ENCODE results near the gene STARD10. TPM values are rescaled to one million over a fixed set of nuclear protein-coding genes. Genes with fewer than 3 reads are reported as not detected.

The STARD10 gene
- total RNA-seq, 2 donors from 2014 or later, result 20.4 to 22.1 TPM

DNA sequence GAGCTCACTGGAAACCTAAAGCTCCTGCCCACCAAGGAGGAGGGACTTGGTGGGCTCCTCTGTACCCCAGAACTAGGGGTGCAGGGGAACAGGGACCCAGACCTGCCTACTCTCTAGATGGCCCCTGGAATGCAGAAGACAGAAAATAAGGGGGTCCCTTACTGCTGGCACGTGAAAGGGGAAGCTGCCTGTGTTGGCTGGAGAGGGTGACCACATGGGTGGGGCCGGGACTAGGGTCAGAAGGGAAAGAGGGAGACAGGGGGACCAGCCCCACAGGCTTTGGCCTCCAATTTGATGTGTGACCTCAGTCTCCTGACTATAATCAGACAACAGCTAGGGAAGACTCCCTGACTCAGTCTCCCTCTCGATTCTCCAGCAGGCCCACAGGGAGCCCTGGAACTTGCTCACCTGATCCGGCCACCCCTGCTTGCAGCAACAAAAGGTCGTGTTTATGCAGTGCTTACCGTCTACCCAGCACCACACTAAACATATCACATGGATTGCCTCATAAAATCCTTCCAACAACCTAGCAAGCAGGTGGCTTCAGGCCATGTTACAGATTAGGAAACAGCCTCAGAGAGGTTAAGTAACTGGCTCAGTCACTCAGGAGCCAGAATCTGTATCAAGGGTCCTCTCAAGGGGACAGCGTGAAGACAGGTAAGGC, 51.9 kb downstream of the STARD10 start:
- DNase-seq (ENCODE audit: low spot score), result no peak
- intact Hi-C loops (cut with DNase I), result no loop called here

DNA sequence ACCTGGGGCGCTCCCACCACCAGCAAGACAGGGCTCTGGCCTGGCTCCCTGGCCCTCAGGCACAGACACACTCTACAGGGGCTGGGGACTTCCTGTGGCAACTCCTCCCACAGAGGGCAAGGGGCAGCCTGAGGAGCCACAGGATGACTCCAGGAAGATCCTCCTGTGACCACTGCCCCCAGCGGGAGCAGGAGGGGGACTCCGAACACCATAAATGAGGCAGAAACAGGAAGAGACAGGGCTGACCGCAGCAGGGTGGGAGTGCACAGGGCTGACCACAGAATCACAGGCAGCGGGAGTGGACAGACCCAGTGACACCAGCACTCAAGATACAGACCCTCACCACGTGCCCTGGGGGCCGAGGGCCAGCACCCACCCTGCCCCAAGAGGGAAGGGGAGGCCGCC, 52.4 kb downstream of the STARD10 start:
- no peak for DNase-seq (ENCODE audit: low spot score)
- intact Hi-C loops (cut with DNase I), result no loop called here

DNA sequence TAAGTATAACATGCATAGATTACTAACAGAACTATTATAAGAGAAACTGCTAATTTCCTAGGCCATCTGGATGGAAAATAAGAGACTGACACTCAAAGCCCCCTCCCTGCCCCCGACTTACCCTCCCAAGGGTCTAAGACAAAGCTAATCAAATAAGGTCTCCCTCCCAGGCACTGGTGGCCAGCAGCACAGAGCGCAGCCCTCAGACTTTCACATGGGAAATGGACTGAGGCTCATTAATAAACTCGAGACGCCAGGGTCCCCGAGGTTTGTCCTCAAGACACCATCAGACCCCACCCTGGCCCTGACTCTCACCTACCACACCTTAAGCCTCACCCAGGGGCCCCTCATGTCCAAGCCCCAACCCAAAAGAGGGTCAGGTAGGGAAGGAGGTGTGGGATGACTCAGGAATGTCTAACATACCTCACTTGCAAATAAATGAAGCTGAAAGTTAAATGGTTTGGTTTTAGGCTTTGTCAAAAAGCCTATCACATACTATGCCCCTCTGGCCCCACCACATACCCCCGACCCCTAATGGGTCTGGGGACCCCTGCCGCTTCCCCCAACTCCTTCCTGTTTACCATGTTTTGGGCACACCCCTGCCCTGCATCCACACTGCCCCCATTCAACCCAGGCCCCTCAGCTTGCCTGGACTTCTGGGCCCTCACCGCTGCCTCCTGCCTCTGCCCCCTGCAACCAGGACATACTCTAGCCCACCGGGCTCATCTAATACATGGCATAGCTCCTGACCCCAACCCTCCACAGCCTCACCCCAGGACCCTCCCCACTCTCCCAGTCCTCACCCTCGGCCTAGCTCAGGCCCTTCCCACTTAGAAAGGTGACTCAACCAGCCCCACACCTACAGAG, 53.1 kb downstream of the STARD10 start:
- intact Hi-C loops (cut with DNase I), result no loop called here

DNA sequence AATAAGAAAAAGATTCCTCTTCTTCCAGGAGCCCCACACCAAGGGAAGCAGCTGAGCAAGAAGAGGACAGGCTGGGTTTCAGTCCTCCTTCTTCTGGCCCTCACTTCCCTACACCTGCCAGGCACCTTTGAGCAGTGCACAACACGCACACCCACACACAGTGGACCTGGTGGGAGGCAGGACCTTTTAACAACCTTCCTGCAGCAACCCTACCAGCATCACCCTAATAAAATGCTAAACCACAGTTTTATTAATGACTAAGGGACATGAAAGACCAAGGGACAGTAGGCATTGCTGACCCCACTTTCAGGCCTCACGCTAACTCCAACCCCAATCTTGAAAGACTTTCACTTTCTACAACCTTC, 53.8 kb downstream of the STARD10 start:
- intact Hi-C loops (cut with DNase I), result no loop called here
- DNase-seq (ENCODE audit: low spot score), result no peak

More for the DNA sequence above, 53.1 kb downstream of the STARD10 start:
- DNase-seq (ENCODE audit: low spot score), result no peak

DNA sequence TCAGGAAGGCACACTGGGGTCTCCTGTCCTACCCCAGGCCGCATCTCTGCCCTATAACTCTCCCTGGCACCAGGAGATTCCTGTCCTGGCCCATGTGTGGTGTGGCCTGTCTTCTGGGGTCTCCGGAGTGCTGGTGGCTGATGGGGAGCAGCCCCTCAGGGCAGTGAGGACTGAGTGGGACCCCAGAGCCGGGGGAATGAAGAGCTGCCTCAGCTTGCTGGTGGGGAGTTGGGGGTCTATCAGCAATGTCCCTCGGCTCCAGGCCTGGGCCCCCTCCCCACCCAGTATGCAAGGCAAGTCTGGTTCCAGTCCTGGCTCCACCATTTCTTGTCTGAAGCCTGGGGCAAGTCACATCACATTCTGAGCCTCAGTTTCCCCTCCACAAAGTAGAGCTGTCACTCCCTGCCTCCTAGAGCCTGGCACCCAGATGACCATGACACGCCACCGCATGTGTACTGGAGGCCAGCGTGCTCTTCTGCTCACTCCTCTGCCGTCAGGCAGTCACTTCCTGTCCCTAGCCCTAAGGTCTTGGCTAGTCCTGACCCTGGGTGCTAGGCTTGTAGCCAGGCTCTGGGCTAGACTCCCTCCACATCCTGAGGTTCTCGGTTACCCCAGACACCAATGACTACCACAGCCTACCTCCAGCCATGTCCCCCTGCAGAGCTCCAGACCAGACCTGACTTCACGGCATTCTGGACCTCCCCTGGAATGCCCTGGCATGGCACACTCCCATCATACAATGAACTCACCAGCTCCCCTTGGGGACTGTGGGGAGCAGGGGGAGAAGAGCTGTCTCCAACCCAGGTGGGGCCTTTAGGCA, 54.4 kb downstream of the STARD10 start:
- intact Hi-C loops (cut with DNase I), result no loop called here
- DNase-seq (ENCODE audit: low spot score), result no peak

DNA sequence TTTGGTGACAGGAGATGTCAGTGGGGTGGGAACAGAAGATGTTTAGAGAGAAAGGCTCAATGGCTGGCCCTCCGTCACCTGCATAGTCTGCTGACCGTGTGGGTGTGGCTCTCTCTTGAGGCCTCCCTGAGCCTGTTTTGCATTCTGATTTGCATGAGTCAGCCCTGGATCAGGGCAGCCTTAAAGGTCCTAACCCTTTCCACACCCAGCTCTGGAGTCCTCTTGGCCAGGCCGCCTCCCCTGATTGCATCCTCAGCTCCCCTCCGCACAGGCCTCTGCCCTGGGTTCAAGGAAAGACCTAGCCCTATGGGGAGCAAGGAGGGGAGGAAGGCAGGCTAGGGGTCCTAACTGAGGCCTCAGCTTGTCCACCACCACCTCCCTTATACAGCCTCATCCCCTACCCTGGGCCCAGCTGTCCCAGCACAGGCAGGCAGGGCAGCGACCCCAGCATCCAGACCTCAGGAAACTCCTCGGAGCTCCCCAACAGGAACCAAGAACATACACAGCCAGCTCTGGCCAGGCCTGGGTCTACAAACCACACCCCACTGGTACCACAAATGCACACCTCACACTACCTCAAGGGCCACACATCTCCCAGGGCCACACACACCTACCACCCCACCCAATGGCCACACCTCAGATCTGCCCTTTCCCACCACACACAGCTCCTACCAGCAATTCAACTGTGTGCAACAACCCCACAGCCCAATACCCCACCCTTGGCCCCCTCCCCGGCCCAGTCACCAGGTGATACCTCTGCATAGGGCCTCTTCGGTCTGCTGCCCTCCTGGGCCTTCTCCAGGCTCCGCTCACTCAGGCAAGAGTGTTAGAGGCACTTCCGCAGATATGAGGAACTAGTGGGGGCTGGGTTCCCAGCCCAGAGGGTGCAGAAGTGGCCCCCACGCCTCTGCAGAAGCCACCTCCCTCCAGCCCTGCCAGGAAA, 55.4 kb downstream of the STARD10 start:
- DNase-seq (ENCODE audit: low spot score), result peak; percentile 88
- intact Hi-C loops (cut with DNase I), result no loop called here

DNA sequence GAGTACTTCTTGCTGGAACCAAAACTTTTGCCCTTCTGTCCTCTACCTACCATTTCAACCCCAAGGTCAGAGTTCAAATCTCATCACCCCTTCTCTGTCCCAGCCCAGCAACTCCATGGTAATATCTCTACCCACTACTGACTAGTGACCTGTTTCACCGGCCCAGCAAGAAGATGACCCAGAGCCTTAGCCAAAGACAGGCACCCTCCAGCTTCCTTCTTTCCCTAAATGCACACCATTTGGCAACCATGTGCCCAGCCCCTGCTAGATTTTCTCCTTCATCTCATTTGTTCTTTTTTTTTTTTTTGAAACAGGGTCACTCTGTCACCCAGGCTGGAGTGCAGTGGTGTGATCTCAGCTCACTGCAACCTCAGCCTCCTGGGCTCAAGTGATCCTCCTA, 56.5 kb downstream of the STARD10 start:
- intact Hi-C loops (cut with DNase I), result no loop called here

DNA sequence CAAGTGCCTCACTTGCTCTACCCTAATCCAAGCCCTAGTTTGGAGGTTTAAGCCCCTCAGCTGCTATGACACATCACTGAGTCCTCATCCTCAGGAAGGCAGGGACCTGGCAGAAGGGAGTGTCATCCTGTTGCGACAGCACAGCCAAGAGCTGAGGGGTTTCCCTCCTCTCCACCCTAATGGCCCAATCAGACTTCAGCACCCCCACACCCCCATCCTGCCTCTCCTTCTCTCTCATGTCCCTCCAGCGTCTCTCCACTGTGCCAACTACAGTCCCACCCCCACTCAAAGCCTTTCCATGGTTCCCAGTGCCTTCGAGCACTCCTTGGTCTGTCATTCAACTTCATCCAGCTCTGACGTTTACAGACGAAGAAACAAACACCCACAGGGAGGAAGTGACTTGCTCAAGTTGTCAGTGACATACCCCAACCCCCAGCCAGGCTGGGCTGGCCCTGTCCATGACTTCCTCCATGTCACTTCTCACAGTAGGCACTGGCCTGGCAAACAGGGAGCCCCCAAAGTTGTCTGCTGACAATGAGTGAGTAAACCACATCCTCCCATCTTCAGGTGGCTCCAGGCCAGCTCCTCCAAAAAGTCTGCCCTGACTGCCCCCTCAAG, 57.3 kb downstream of the STARD10 start:
- peak; percentile 91 for DNase-seq (ENCODE audit: low spot score)
- intact Hi-C loops (cut with DNase I), result no loop called here

More for the DNA sequence above, 56.5 kb downstream of the STARD10 start:
- no peak for DNase-seq (ENCODE audit: low spot score)

DNA sequence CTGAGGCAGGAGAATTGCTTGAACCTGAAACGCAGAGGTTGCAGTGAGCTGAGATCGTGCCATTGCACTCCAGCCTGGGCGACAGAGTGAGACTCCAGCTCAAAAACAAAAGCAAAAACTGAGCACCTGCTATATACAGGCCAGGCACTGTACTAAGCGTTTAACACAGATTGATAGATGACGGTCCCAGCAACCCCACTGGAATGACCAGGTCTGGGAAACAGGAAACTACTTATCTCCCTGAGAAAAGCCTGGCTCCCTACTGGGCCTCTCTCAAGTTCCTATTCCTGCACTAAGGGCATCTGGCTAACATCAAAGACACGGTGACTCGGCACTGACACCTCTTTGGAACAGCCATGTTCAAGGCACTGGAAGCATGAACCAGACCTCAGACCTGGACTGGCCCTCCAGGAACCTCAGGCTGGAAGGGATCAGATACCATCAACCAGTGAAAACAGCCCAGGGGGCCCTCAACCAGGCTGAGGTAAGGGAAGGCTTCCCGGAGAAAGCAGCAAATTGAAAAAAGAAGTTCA, 58.3 kb downstream of the STARD10 start:
- DNase-seq (ENCODE audit: low spot score), result no peak
- intact Hi-C loops (cut with DNase I), result no loop called here

DNA sequence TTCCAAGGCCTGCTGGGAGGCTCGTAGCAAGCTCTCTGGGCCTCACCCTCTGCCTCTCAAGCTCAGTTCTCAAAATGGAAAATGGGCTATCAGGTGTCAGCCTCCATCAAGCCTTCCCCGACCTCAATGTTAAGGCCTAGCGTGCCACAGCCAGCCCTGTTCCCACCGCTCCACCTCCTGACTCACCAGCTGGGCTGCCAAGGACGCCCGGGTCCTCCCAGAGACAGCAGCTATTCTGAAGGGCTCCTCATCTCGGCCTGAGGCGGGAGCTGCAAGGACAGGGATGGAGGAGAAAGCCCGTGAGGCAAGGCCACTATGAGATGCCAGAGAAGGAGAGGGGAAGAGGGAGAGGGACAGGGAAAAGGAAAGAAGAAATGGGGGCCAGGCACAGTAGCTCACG, 61.5 kb downstream of the STARD10 start:
- intact Hi-C loops (cut with DNase I), result no loop called here

DNA sequence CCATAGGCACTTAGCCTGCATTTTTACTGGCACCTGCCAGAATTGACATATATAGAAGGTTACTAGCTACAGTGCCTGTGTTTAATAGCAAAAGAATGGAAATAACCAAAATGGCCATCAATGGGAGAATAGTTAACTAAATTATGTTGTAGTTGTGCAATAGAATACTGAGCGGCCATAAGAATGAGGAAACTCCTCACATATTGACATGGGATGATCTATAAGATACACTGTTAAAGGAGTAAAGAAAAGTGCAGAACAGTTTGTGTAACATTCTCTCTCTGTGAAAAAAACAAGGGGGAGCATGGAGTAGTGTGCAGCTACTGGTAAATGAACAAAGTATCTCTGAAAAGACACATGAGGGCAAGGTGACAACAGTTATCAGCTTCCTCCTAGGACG, 63.1 kb downstream of the STARD10 start:
- intact Hi-C loops (cut with DNase I), result no loop called here
- no peak for DNase-seq (ENCODE audit: low spot score)

More for the DNA sequence above, 61.5 kb downstream of the STARD10 start:
- no peak for DNase-seq (ENCODE audit: low spot score)

DNA sequence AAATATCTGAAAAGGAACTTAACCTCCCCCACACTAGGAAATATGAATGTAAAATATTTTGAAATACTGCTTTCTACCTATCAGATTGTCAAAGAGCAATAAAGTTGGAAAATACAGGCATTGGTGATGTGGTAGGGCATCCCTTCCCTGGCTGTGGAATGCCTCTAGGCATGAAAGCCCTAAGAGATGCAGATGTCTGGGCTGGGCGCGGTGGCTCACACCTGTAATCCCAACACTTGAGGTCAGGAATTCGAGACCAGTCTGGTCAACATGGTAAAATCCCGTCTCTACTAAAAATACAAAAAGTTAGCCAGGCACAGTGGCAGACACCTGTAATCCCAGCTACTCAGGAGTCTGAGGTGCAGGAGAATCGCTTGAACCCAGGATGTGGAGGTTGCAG, 63.6 kb downstream of the STARD10 start:
- intact Hi-C loops (cut with DNase I), result no loop called here
- DNase-seq (ENCODE audit: low spot score), result no peak

DNA sequence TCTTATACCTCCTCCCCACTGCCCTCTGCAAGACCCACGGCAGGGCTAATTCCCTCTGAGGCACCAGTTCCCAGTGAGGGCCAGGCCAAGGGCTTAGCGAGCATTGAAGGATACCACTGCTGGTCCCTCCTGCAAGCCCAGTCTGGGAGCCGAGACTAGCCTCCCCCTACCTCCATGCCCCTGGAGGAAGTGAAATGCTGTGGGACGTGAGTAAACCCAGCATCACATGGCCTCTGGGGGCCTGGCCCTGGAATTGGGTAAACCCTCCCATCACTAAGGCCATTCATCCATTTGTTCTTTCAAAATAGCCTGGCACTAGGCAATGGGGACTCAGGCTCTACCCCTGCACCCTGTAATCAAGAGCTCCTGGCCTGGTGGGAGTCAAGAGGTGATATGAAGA, 66.3 kb downstream of the STARD10 start:
- no peak for DNase-seq (ENCODE audit: low spot score)
- intact Hi-C loops (cut with DNase I), result loop anchor here (5.0 to 10.0 kb wide), 3 partner anchors 65 to 450 kb away; partner anchors contain the start of gene STARD10 (in 2 of the 2)

DNA sequence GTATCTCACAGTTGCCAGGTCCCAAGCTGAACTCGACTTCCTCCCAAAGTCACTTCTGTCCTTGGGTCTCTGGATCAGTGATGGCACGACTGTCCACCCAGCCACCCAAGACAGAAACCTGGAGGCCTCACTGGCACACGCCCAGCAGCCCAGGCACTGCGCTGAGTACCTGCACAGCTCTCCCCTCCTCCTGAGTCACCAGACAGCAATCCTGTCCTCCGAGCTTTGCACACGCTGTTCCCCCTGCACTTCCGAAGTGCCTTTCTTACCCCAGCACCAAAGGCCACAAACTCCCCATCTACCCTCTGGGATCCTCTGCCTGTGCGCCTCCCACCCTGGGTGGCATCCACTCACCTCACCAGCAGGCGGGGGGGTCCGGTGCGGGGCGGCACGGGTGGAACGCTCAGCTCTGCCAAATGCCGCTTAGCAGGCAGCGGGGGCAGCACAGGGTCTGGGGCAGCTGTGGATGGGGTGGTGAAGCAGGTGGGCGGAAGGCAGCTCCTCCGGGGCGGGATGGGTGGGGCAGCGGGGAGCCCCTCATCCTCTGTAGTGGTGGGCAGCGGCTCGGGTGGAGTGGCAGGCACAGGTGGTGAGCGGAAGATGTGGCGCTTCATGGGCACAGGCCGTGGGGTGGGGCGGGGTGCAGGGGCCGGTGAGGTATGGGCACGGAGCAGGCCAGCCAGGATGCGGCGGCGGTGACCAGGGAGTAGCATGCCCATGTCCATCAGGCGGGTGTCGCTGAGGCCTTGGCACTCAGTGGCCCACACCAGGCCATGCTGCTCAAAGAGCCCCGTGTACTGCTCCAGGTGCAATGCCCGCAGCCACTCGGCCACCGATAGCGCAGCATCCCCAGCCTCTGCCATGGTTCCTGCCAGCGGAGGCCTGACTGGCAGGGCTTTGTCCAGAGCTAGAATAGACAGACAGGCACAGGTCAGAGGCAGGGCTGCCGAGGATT, 67.3 kb downstream of the STARD10 start:
- no peak for DNase-seq (ENCODE audit: low spot score)
- intact Hi-C loops (cut with DNase I), result loop anchor here (5.0 to 10.0 kb wide), 3 partner anchors 66 to 451 kb away; partner anchors contain the start of gene STARD10 (in 2 of the 2)

DNA sequence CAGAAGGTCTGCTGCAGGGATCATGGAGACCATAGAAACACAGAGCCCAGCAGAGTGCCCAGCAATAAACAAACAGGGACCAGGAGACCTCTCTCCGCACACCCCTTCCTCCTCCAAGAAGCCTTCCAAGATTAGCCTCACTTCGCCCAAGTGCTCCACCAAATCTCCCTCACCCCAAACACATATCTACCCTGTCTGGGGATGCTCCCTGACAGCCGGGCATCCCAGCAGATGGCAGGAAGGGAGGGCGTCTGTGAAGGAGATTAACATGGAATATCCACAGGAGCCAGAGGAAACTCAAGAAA, 68.2 kb downstream of the STARD10 start:
- DNase-seq (ENCODE audit: low spot score), result no peak
- intact Hi-C loops (cut with DNase I), result loop anchor here (5.0 to 10.0 kb wide), 3 partner anchors 67 to 452 kb away; partner anchors contain the start of gene STARD10 (in 2 of the 2)

DNA sequence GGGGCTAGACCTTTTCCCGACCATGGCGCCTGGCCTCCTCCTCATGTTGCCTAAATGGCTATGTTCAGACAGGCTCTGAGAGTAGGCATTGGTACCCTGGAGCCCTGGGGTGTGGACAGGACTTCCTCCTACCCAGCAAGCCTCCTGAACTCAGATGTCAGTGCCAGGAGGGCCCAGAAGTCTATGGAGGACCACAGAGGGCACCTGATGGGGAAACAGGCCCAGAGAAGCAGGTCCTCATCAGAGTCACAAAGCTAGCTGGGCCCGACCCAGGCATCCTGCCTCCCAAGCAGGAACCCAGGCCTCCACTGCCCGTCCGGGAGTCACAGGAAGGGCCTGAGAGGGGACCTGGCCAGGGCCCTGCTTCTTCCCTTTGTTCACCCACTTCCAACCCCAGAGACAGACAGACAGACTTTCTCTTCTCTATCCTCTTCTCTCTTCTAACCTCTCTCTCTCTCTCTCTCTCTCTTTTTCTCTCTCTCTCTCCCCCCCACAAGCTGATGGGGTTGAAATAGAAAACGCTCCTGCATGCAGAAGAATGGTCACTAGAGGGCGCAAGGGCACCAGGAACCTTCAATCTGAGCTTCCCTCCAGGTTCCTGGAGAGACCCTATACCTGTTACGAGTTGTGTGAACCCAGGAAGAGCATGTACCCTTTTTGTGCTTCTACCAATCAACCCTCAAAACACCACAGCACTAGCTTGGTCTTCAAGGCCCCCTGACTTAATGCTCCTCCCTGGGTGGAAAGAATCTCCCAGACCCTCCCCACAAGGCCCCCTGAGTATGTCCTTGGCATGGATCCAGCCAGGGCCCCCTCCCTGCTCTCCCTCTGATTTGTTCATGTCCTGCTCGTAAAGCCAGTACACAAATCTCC, 68.8 kb downstream of the STARD10 start:
- no peak for DNase-seq (ENCODE audit: low spot score)
- intact Hi-C loops (cut with DNase I), result loop anchor here (5.0 to 10.0 kb wide), 3 partner anchors 67 to 452 kb away; partner anchors contain the start of gene STARD10 (in 2 of the 2)

Measured in posterior vena cava (tissue), 2 donors.